Measurements from ENCODE around the gene LMCD1.

LMCD1 gene

DNA sequence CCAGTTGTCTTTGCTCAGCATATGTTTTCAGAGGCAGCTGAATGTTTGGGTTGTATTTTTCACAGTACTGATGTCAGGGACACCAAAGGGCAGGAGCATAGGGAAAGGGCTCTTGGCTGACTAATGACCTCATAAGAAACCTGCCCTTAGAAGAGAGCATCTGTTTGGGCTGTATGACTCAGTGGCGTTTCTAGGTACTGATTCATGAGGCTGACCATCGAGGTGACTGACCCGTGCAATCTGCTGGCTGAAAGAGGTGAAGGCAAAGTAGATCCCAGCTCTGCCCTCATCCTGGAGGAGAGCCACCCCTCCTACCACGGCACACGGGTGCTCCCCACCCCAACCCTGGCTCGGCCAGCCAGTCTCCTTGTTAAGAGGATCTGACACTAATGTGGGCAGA lies 8.3 kb downstream of the LMCD1 start:
- no peak for DNase-seq

DNA sequence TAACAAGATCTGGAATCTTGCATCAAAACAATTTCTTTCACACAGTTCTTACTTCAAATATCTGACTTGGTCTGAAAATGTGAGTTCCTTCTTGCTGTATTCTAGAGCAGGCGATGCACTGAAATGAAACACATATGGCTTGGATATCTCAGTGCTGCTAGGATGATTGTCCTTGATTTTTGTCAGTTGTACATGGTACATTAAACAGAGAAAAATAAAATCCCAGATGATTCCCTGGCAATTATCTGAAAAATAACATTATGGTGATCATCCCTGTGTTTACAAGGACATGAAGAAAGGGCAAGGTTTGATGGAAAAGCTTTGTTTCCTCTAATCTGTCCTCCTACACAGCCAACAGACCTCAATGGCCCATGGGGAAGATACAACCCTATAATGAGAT lies 10.6 kb downstream of the LMCD1 start:
- no peak for DNase-seq

DNA sequence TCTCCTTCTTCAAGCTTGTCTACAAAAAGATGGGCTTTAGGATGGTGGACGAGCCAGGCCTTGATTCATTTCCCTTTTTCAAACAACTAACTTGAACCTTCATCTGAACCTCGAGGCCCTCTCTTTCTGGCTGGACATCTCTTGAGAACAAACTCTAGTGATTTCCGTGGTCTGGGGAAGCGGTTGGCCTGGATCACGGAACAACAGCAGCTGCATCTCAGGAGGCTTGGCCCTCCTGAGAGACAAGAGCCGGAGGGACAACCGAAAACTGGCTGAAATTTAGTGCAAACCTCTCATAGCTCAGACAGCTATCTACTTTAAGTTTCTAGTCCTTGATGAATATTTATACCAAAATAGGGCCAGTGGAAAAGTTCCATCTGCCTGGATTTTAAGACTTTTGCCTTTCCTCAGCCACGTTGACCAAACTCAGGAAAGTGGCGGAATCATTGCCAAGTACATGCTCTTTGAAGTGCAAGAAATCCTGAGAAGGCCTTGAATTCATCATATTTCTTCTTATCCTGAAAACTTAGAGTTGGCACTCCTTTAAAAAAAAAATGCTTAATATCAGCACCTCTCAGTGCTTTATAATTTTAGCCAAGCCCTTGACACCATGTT lies 14.5 kb downstream of the LMCD1 start:
- no peak for DNase-seq

DNA sequence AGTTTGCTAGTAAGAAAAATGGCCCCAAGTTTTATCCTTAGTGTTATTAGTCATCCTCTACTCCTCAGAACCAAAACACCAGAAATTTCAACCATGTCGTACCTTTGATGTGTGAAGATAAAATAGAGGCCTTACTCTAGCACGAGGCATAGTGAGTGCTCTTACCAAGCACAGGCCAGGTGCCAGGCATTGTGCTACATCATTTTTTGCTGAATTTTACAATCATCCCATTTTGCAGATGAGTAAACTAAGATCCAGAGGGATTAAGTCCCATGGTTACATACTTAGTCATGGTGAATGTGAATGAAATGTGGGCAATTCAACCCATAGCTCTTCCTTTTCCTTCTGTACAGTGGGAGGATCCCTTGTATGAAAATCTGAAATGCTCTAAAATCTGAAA lies 15.2 kb downstream of the LMCD1 start:
- DNase-seq: no peak

DNA sequence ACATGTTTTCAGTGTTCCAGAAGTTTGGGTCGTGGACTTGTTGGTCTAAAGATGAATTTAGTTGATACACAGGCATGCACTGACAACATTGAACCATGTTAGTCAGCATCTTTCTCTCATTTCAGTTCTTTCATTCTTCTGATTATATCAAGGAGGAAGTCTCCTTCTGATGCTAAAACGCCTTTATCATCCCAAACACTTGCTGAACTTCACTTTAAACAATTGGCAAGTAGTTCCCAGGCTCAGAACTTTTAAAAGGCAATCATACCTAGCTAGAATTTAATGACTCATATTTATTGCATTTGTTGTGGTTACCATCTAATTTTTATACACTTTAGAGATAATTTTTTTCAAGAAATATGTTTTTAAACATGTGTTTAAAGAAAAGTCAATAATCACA lies 15.9 kb downstream of the LMCD1 start:
- no peak for DNase-seq

DNA sequence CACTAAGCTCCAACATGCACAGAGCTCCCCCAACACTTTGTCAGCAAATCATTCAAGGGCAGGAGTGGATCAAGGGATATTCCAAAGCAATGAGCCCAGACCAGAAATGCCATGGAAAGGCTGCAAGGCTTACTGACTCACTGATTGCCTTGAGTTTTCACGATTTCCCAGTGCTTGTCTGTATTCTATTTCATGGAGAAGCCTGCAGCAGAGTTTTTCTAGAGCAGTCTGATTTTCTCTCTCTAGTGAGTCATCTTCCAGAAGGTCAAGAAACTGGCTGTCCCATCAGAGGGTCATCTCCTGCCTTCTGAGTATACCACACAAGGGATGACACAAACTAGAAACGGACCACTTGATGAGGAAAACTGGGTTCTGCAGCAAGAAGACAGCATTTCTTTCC lies 16.5 kb downstream of the LMCD1 start:
- no peak for DNase-seq

DNA sequence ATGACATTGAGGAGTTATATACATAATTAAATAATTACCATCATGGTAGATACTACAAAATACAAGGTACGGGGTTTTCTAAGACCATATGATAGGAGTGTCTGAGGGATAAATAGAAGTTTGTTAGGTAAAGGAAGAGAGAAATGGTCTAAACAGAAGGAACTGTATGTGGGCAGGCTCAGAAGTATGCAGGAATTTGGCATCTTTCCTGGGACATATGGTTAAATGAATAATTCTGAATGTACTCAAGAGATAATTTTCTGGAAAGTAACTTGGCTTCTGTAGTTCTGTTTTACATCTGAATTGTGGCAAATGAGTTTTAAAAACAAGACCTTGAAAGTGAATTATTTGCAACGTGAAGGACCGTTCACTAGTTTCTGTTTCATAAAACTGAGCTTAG lies 17.5 kb downstream of the LMCD1 start:
- DNase-seq: no peak

DNA sequence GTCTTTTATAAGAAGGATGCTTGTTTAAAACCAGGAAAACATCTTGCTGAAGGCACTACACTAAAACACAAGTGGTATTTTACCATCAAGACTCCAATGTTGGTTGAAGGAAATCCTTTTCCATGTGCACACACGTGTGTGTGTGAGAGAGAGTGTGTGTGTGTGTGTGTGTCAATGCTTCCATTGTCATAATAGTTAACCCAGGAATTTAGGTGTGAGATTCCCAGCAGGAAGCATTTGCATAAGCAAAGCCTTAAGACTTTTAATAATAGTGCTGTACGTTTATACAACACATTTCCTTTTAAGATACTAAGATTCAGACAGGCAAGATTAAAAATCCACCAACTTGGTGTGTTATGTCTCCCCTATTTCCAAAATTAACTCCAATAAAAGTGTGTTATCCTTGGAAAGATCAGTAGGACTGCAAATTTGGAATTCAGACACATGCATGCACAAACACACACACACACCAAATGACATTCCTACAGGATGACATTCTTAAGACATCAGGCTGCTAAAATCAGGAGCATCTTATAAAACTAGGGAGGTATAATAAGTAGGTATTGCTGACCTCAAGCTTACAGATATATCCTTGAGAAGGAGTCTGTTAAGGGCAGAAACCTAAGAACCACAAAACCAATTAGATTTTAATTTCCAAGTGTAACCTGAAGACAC lies 18.3 kb downstream of the LMCD1 start:
- DNase-seq: no peak

DNA sequence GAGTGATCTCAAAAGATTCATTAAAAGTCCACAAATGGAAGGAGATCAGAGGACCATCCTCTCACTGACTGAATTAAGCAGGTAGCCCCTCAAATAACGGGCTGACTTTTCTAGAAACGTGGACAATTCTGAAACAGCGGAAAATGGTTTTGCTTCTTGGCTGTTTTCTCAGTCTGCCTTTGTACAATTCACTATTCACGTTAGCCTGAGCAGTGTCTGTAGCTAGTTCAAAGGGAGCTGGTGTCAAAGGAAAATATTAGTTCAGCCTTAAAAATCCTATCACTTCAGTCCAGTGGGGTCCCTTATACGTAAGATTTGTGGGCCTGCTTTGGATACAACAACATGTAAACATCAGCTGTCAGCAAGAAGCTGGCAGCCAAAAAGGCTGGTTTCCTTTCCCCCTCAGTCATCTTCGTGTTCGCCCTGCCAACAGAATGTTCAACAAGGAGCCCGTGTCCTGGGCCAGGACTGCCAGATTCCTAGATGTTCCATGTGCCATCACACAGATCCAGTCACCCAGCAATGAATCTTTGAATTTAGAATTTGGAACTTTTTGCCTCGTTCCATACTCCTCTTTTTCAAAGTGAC lies 19.3 kb downstream of the LMCD1 start:
- no peak for DNase-seq

DNA sequence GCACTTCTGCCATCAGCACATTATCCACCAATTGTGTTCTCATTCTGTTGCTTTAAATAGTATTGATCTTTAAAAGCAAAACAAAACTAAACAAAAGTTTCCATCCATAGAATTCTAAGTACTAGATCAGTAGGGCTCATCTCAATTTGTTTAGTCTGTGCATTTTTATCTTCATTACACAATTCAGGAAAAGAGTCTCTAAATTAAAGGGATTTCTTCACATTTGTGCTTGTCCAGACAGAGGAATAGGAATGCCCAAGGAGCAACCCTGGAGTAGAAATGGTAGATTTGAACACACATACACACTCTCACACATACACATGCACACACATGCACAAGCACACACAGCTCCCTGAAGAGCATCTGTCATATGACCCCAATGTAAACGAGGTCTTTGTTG lies 21.4 kb downstream of the LMCD1 start:
- no peak for DNase-seq

DNA sequence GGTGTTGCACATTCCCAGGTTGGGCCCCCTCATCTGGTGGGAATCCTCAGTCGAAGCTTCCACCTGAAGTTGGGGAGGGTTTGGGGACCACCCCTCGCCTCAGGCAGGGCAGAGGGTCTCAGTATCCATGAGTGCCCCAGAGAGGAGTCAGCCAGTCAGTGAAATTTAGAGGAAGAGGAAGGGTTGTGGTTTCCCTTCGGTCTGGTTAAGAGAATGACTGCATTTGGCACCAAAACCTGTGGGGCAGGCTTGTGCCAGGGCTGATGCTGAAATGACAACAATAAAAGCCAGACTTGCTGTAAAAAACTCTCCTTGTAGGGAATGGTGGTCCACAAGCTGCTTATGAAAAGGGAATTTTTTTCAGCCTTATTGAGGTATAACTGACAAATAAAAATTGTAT lies 22.6 kb downstream of the LMCD1 start:
- DNase-seq: no peak

DNA sequence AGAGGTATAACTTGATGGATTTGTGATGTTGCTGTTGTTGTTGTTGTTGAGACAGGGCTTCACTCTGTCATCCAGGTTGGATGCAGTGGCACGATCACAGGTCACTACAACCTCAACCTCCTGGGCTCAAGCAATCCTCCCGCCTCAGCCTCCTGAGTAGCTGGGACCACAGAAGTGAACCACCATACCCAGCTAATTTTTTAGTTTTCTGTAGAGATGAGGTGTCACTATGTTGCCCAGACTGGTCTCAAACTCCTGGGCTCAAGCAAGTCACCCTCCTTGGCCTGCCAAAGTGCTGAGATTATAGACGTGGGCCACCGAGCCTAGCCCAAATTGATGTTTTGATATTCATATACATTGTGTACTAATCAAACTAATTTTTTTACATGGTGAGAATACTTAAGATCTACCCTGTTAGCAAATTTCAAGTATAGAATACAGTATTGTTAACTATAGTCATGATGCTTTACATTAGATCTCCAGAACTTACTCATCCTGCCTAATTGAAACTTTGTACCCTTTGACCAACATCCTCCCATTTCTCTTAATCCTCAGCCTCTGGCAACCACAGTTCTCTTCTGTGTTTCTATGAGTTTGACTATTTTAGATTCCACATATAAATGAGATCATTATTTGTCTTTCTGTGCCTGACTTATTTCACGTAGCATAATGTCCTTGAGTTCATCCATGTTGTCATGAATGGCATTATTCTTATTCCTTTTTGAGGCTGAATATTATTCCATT lies 23.2 kb downstream of the LMCD1 start:
- DNase-seq: no peak

DNA sequence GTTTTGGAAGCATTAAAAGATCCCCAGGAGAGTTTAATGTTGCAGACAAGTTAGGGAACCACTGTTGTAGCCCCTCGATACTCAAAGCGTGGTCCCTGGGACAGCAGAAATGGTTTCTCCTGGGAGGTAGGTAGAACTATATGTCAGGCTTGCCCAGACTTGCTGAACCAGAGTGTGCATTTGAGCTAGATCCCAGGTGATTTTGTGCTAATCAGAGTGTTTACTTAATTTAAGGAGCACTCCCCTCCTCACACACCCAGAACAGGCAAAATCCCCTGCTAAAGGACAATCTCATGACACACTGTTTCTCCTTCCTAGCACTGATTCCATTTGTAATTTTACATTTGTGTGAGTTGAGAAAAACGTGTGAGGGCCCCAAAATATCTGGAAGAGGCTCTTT lies 24.3 kb downstream of the LMCD1 start:
- DNase-seq: no peak

DNA sequence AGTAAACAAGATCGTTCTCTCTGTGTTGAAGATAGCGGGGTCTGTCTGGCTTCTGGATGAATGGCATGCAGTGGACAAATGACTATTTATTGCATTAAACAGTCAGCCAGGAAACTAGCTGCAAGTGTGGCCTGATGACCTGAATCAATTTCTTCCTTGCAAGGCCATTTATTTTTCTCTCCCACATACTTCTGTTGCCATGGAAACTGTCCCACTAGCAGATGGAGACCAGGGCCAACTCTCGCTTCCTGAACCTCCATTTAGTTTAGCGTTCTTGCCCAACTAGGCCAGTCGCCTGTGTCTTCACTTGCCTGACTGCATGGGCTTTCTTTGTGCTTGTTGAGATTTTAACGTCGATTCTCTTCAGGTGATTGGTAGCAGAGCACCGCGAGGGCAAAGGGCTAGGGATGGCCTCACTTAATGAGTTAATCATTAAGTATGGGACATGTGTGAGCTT lies 27.6 kb downstream of the LMCD1 start:
- no peak for DNase-seq

DNA sequence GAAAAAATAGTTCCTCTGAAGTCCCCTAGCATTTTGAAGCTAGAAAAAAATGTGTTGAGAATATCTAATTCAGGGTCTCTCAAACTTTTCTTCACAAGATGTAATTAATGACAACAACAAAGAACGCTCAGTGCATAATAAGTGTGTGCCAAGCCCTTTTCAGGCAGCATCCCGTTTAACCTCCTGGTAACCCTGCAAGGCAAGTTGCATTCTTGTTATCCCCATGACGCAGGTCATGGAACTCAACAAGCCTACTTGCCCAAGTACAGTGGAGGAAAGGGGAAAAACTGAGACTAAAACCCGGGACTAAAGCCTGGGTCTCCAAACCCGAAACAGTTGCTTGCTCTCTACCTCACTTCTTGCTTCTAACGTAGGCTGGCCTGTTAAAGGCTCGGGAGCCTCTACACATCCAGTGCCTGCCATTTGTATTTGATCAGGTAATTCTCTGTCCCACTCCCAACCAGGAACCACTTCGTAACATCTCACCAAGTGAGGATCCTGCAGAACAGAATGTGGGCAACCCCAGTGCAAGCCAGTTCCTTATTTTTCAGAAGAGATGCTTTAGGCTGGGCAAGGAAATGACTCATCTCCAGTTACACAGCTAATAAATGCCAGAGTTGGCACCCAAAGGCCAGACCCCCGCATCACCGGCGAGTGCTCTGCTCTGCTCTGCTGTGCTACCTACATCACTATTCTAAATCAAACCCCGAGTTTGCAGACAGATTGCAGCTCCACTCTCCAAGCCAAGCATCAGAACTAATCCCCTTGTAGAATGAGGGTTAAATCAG lies 28.3 kb downstream of the LMCD1 start:
- DNase-seq: no peak

DNA sequence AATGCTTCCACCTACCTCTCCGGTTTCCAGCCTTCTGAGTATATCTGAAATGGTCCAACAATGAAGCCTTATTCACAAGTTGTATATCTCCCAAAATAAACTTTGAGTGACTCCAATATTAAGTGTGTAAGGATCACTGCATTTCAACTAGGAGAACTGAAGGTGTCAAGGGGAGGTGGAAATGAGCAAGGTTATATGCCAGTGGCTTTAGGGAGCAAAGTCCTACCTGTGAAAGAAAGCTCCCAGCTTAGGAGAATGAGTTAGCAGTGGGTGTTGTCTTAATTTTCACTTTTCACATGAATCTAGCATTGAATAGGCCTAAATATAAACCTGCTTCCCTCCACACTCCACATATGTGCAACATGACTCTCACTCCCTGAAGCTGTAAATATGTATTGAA lies 29.0 kb downstream of the LMCD1 start:
- no peak for DNase-seq

DNA sequence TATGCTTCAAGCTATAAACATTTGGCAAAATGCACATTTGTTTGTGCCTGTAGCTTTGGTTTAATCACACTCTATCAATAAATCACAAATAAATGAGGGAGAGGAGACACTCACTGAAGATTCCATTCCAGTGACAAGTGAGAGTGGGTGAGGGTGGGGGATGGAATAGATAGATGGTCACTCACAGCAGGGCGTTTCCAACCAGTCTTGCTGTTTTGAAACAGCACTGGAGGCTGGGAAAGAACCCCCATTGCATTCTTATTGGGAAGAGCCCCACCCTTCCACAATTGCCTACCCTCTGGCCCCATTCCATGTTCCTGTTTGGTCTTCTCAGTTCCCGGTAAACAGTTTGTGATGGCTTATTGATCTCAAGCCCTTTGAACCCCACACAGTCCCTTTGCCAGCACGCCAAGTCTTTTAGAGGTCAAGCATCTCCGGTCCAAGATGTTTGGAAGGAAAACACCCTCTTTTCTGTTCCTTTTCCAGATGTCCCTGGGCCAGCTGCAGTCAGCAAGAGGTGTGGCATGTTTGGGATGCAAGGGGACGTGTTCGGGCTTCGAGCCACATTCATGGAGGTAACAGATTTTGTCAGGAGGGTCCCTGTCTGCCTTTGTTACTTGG lies 30.7 kb downstream of the LMCD1 start:
- no peak for DNase-seq

DNA sequence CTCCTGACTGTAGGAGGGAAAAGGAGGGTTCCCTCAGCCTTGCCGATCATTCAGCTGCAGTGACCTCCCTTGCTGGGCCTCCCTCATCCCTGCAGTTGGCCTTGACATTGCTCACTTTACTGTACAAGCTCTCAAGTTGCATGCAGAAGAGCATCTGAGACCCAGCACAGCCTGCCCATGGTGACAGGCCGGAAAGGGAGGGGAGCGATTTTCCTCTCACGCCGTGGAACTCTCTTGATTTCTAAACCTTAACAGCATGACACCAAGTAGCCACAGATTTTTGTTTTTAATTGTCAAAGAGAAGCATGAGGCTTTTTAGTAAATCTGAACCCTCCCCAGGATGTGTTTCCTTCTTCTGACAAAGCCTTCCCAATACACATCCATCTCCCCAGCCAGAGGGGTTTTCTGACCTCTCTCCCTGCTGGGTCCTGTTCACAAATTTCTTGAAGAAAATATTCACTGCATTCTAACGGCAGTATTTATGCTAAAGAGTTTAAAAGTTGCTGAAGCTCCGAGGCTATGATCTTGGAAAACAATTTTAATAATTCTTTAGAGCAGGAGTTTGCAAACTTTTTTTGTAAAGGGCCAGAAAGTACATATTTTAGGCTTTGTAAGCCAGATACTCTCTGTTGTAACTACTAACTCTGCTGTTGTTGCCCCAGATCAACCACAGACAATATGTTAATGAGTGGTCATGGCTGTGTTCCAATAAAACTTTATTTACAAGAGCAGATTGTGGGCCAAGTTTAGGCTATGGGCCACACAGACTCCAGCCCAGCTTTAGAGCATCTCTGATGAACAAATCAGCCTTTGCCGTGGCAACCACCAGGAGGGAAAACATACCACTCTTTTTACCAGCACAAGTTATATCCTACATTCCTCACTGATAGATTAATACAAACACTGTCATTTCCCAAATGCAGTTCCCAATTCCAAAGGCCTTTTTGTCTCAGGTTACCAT lies 34.8 kb downstream of the LMCD1 start:
- DNase-seq: no peak

DNA sequence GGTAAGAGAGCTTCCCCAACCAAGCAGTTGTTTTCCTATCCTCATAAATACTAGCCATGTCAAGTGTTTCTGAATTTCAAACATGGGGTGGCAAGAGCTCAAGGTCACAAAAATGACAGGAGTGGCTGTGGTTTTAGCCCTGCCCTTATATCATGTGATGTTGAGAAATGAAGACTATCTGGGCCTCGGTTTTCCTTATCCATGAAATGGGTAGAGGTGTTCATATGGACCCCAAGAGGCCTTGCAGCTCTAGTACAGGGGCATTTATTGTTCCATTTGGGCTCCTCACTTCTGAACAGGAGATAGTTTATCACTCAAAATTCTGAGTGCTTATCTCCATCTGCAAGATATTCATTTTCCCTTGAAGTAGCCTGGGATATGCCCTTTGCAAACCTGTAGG lies 35.8 kb downstream of the LMCD1 start:
- DNase-seq: no peak

DNA sequence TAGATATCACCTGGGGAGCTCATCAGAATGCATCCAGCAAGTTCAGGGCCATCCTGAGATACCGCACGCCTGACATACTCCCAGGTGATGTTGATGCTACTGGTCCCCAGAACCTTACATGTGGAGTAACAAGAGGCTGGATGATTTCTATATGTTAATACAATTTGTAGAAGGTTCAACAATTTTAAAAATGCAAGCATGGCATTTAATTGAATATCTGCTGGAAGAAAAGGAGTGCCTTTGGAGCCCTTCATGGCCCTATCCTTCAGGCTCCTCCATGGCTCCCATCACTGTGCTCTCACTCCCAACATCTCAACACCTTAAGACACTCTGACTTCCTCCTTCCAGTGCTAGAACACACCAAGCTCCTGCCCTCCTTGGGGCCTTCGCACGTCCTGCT lies 36.6 kb downstream of the LMCD1 start:
- DNase-seq: no peak

DNA sequence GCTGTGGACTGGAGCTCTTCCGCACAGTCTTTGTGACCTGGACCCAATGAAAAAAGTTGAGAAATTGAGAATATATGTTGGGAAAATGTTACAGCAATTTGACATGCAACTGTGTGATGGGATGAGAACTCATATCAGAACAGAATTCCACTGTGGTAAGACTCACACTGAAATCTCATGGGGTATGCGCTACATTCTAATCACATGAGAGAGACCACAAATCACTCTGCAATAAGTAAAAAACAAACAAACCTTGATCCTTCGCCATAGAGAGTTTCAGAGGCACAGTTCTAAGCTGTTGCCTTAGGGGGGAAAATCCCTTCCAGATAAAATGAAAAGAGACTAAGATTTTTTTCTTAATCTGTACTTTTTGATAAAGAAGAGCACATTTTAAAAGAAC lies 37.3 kb downstream of the LMCD1 start:
- no peak for DNase-seq

DNA sequence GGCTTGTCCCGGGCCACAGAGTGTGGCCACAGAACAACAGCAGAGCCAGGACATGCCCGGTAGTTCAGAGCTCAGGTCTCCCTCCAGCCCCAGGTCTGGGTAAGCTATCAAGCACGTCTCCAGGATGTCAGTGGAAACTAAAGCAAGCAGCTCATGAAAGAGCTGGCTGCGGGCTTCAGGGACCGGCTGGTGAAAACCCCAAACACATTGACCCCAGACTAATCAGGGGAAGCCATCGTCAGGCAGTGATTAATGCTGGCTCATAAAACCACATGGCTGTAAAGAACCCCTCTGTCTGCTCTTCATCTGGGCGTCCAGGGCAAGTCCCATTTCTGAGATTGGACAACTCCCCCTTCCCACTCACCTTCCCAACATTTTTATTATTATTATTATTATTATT lies 37.8 kb downstream of the LMCD1 start:
- no peak for DNase-seq

Data from activated naive CD4-positive, alpha-beta T cell (primary cell).